OCI-LY1 (cell line): ENCODE data around the gene AGPAT1.
"Not testable (repeated sequence)": the region's sequence is repeated elsewhere in the genome, so short reads cannot be mapped to it uniquely, and the experiment has no call there.

ENCODE experiments used
- CTCF ChIP-seq: fragments of 200-600 bp; sonication (generic), shearing (Covaris generic); IDR thresholded peaks from 2 replicates; pipeline ENCODE4 v1.5.1; 2017; ENCODE audit warnings: mild to moderate bottlenecking, antibody characterized with exemption, low read length, moderate library complexity, mixed read lengths
- EZH2 ChIP-seq: fragments of 200-600 bp; sonication (generic), shearing (Covaris generic); IDR thresholded peaks from 2 replicates; pipeline ENCODE4 v1.8.0; 2017; ENCODE audit warnings: borderline replicate concordance, mixed run types, mild to moderate bottlenecking, antibody characterized with exemption, low read length, moderate library complexity, mixed read lengths

- not testable (repeated sequence) for TF ChIP-seq CTCF, EZH2
These were observed 17.2 kb upstream of the AGPAT1 start for GRCh38 chr6:32193096-32193495.
